Fibroblast of skin of scalp (primary cell): Measurements from ENCODE around the gene KRTAP4-12.
A peak's percentile ranks its signal among the peaks of the same experiment; 100 is the strongest.
"Not testable (repeated sequence)": the region's sequence is repeated elsewhere in the genome, so short reads cannot be mapped to it uniquely, and the experiment has no call there.

ENCODE experiments used
- DNase-seq: peaks from one replicate; pipeline ENCODE4 v3.0.0-alpha.2; 2013

Gene KRTAP4-12

DNA sequence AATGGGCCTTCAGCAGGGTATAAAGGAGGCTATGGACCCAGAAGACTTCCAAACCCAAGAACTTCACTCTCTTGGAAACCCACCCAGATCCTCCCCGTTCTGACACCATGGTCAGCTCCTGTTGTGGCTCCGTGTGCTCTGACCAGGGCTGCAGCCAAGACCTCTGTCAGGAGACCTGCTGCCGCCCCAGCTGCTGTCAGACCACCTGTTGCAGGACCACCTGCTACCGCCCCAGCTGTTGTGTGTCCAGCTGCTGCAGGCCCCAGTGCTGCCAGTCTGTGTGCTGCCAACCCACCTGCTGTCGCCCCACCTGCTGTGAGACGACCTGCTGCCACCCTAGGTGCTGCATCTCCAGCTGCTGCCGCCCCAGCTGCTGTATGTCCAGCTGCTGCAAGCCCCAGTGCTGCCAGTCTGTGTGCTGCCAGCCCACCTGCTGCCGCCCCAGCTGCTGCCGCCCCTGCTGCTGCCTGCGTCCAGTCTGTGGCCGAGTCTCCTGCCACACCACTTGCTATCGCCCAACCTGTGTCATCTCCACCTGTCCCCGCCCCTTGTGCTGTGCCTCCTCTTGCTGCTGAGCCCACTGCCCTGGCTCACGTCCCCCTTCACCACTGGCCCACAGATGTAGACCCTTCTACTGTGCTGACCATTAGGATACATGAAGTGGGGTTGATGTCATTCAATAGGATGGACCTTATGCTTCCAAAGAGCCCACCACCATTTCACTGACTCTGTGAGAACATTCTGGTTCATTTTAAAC lies 39.7 kb downstream of the KRTAP4-12 start, which contains the start of gene KRTAP4-7:
KRTAP4-7 (plus strand) TSS at position 51 of the 757 bp plus-strand sequence; CDS start at position 108, 57 bp downstream.
- DNase-seq: not testable (repeated sequence)

DNA sequence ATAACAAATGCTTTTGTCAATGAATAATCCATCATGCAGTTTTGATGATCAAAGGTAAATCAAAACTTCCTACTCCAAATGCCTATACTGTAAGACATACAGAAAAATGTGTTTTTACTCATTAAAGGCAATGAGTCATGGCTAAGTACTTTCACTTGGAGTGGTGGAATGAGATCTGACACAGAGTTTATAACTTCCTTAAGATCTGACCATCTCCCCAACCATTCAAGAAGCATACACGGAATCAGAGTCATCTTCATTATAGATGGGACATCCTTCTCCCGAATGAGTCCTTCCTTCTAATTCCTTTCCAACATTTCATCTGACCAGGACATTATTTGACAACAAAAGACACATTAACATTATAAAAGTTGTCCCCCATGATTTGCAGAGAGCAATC lies 40.6 kb downstream of the KRTAP4-12 start:
- DNase-seq: peak; percentile 78

DNA sequence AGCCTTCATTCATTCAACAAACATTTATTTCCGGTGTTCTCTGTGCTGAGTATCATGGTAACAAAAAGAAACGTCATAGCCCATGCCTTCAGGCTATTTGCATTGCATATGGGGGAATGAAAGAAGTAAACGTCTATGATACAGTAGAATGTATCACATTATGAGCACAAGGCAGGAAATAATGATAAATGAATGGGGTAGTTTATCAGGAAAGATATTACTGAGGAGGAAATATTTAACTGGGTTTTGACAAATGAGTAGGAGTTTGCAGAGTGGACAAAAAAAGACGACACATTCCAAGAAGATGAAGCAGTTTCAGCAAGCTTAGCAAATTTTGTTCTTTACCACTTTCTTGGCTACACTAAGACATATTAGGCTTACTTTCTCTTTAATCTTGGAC lies 41.4 kb downstream of the KRTAP4-12 start:
- no peak for DNase-seq

DNA sequence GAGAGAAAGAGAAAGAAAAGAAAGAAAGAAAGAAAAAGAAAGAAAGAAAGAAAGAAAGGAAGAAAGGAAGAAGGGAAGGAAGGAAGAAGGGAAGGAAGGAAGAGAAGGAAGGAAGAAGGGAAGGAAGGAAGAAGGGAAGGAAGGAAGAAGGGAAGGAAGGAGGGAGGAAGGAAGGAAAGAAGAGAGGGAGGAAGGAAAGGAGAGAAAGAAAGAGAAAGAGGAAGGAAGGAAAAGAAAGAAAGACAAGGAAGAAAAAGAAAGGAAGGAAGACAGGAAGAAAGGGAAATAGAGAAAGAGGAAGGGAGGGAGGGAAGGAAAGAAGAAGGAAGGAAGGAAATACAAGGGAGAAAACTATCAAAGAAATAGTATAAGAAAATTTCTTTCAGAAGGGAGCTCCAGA lies 47.2 kb downstream of the KRTAP4-12 start:
- DNase-seq: no peak

DNA sequence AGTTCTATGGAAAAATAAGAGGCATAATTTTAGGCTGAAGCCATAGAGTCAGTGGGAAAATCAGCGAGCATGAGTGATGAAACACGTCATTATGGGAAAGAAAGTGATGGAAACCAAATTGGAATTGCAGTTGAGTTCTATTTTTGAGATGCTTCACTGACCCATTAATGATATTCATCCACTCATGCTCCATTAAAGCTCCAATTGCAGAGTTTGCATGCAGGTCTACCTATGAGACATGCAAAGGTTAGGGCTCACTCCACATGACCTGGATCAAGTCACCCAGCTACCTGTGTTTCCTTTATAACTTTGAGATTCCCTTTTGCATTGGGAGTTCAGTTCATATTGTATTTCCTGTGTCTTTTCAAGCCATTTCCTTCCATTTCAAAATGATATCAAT lies 50.3 kb downstream of the KRTAP4-12 start:
- no peak for DNase-seq
